HG03060 (cell line): Measurements from ENCODE around the gene AGRN.
"Not testable (repeated sequence)": the region's sequence is repeated elsewhere in the genome, so short reads cannot be mapped to it uniquely, and the experiment has no call there.

ENCODE experiments used
- ATAC-seq: cut with Tn5 transposase; IDR thresholded peaks from one replicate; pipeline ENCODE4 v1.9.1; 2021; ENCODE audit warnings: low read depth, moderate number of reproducible peaks; ENCODE audit not compliant: unreplicated experiment

Gene AGRN

GRCh38 chr1:1074631-1075147 lies 54.8 kb downstream of the AGRN start:
- ATAC-seq = no peak

GRCh38 chr1:1075148-1075935 lies 55.4 kb downstream of the AGRN start:
- ATAC-seq = no peak

GRCh38 chr1:1077396-1077795 lies 57.5 kb downstream of the AGRN start:
- ATAC-seq = not testable (repeated sequence)

GRCh38 chr1:1079408-1080121 lies 59.6 kb downstream of the AGRN start:
- ATAC-seq = no peak

GRCh38 chr1:1080122-1080757 lies 60.3 kb downstream of the AGRN start:
- ATAC-seq = no peak

- no peak for ATAC-seq
Observed at GRCh38 chr1:1080951-1081310, 61.0 kb downstream of the AGRN start.

GRCh38 chr1:1081311-1082238 lies 61.7 kb downstream of the AGRN start:
- no peak for ATAC-seq

GRCh38 chr1:1082239-1082775 lies 62.4 kb downstream of the AGRN start:
- no peak for ATAC-seq

- no peak for ATAC-seq
Observed at GRCh38 chr1:1082776-1083415, 63.0 kb downstream of the AGRN start.

GRCh38 chr1:1083416-1084371 lies 63.8 kb downstream of the AGRN start:
- ATAC-seq = no peak

- no peak for ATAC-seq
Observed at GRCh38 chr1:1084372-1085170, 64.7 kb downstream of the AGRN start.

- no peak for ATAC-seq
Observed at GRCh38 chr1:1085171-1085841, 65.4 kb downstream of the AGRN start.

GRCh38 chr1:1085911-1086841 lies 66.3 kb downstream of the AGRN start:
- ATAC-seq = no peak

GRCh38 chr1:1086911-1087341 lies 67.0 kb downstream of the AGRN start:
- no peak for ATAC-seq

- no peak for ATAC-seq
Observed at GRCh38 chr1:1087351-1088028, 67.6 kb downstream of the AGRN start.
